ENCODE data around the gene SYNGR3. TPM values are rescaled to one million over a fixed set of nuclear protein-coding genes. Genes with fewer than 3 reads are reported as not detected.
A peak's percentile ranks its signal among the peaks of the same experiment; 100 is the strongest.
"Not testable (repeated sequence)": the region's sequence is repeated elsewhere in the genome, so short reads cannot be mapped to it uniquely, and the experiment has no call there.

The SYNGR3 gene
- total RNA-seq, 1 experiment from 2014 or later = 21.8 TPM

DNA sequence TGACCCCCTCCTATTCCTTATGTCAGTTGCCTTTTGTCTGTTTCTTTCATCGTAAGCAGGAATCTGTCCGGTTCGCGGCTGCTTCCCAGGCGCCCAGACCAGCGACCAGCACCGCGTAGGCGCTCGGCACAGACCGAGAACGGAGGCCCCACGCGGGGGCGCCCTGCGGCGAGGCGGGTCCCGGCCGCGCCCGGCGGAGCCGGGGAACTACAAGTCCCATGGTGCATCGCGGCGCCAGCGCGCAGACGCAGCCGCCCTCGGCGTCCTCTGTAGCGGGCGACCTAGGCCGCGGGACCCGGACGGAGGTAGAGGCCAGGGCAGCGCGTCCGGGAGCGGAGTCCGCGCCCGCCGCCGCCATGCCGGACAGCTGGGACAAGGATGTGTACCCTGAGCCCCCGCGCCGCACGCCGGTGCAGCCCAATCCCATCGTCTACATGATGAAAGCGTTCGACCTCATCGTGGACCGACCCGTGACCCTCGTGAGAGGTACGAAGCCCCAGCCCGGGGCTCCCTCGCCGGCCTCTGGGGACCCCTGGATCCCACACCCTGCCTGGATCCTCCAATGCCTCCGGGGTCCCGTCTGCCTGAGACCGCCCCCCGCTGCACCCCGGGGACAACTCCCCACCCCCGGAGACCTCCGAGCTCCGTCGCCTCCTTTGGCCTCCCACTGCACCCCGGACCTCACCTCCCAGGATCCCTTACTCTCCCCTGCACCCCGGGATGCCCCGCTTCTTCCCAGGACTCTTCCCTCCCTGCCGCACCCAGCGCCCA lies 30.3 kb upstream of the SYNGR3 start, which contains the start of gene NDUFB10:
TSS of gene NDUFB10 (plus strand) at position 270 of the 771 bp plus-strand sequence. CDS start at position 357, 87 bp downstream.
- peak; percentile 78 for DNase-seq (ENCODE audit: low spot score)

- no peak for DNase-seq (ENCODE audit: low spot score)
Observed at GRCh38 chr16:1960665-1961630, 28.8 kb upstream of the SYNGR3 start.

GRCh38 chr16:1961651-1962067 lies 28.1 kb upstream of the SYNGR3 start:
- no peak for DNase-seq (ENCODE audit: low spot score)

- DNase-seq (ENCODE audit: low spot score) = not testable (repeated sequence)
Observed at GRCh38 chr16:1962161-1963153, 27.3 kb upstream of the SYNGR3 start.

DNA sequence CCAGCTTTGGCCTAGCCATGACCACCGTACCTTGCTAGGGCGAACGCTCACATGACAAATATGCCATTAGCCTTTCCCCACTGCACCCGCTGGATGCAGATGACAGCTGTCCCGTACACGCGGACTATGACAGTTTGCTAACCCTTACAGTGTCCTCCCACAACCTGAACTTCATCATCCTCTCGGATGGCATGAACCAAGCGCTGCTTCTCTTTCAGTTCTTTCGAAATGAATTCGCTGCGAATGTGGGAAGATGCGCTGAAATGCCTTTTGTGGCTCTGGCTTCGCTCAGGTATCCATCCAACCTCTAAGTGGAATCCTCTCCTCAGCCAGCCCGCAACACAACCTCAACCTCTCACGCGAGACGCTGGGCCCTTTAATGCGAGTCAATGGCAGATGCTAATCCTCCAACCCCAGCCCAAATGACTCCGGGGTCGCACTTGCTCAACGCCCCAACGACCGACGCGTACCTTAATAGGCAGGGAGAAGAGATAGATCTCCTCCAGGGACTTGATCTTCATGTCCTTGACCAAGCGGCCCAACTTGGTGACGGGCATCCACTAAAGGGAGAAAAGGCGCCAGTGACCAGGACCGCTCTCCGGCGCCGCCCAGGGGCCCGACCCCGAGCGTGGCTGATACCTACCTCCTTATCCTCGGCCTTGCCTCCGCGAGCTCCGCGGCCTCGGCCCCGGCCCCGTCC lies 25.8 kb upstream of the SYNGR3 start:
- DNase-seq (ENCODE audit: low spot score) = no peak

- DNase-seq (ENCODE audit: low spot score) = peak; percentile 99
Observed at GRCh38 chr16:1964506-1965395, 25.0 kb upstream of the SYNGR3 start, which contains the start of gene RPS2. Gene RPS2, minus strand, starts transcription at chr16:1964826. Its CDS starts 201 bp downstream, at chr16:1964625.

- DNase-seq (ENCODE audit: low spot score) = no peak
Observed at GRCh38 chr16:1965396-1966001, 24.3 kb upstream of the SYNGR3 start.

DNA sequence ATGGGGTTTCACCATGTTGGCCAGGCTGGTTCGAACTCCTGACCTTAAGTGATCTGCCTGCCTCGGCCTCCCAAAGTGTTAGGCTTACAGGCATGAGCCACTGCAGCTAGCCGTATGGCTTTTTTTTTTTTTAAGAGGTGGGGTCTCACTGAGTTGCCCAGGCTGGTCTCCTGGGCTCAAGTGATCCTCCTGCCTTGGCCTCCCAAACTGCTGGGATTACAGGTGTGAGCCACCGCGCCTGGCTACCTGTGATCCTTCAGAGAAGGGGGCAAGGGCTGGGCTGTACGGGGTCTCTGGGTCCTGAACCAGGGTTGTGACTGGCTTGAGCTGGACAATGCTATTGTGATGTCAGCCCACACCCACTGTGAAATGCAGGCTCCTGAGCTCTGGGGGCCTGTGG lies 23.3 kb upstream of the SYNGR3 start, which contains the start of gene RNF151:
TSS of gene RNF151 (plus strand) at position 397 of the 400 bp plus-strand sequence. CDS start 26 bp downstream, outside the sequence.
- DNase-seq (ENCODE audit: low spot score) = no peak

- DNase-seq (ENCODE audit: low spot score) = no peak
Observed at GRCh38 chr16:1968146-1968953, 21.4 kb upstream of the SYNGR3 start.

DNA sequence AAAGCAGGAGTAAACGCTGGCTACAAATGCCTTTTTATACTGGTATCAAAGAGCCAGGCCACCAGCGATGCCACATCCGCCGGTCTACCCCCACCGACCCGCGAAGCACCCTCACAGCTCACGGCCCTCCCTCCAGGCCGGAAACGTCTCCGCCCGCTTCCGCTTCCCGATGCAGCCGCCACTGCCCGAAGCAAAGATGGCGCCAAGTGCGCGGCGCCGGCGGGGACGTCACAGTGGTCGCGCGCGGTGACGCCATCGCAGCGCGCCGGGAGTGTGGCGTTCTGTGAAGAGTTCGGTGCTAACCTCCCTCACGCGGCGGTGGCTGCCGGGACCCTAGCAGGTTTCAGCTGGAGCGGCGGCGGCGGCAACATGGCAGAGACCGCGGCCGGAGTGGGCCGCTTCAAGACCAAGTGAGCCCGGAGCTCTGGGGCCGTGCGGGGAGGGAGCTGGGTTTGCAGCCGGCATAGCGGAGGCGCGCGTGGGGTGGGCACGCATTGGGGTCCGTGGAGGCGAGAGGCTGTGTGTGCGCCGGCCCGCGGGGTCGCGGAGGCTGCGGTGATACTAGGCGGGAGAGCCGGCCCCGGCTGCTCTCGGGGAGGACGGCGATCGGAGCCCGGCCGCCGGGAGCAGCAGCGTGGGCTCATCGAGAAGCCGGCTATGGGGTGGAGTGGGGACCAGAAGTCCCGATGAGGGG lies 17.8 kb upstream of the SYNGR3 start, which contains the start of gene TBL3:
TSS of gene TBL3 (plus strand) at position 258 of the 694 bp plus-strand sequence. CDS start at position 370, 112 bp downstream.
- peak; percentile 91 for DNase-seq (ENCODE audit: low spot score)

- DNase-seq (ENCODE audit: low spot score) = no peak
Observed at GRCh38 chr16:1972490-1972877, 17.3 kb upstream of the SYNGR3 start.

GRCh38 chr16:1973461-1974156 lies 16.2 kb upstream of the SYNGR3 start:
- DNase-seq (ENCODE audit: low spot score) = no peak

DNA sequence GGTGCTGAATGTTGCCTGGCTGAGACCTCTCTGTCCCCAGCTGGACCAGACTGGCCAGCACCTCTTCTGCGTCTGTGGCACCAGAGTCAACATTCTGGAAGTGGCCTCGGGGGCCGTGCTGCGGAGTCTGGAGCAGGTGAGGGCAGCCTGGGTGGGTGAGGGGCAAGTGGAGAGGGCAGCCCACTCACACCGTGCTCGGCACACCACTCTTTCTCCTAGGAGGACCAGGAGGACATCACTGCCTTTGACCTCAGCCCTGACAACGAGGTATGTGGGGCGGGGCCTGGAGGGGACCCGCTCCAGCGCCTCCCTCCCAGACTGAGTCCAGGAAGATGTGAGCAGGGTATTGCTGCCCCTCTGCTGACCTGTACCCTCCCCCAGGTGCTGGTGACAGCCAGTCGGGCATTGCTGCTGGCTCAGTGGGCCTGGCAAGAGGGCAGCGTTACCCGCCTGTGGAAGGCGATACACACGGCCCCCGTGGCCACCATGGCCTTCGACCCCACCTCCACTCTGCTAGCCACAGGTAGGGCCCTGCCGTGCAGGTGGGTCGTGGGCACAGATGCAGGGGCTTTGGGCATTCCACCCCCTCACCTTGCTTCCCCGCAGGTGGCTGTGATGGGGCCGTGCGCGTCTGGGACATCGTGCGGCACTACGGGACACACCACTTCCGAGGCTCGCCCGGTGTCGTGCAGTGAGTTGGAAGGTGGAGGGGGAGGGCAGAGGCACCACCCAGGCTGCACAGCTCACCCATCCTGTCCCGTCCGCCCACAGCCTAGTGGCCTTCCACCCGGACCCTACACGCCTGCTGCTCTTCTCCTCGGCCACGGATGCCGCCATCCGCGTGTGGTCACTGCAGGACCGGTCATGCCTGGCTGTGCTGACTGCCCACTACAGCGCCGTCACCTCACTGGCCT lies 15.4 kb upstream of the SYNGR3 start:
- no peak for DNase-seq (ENCODE audit: low spot score)

- DNase-seq (ENCODE audit: low spot score) = no peak
Observed at GRCh38 chr16:1975432-1976215, 14.1 kb upstream of the SYNGR3 start.

DNA sequence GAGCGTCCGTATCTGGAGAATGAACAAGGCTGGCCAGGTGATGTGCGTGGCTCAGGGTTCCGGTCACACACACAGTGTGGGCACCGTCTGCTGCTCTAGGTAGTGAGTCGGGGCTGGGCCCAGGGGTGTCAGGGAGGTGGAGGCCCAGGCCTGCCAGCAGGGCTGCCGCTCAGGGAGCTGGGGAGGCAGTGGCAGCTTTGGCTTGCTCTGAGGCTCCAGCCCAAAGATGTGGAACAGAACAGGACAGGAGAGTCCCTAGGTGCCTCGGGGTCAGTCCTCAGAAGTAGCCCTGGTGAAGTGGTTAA lies 13.6 kb upstream of the SYNGR3 start:
- no peak for DNase-seq (ENCODE audit: low spot score)

Measured in A172 (cell line).